Measurements from ENCODE around the gene ATP5F1E.

Gene ATP5F1E

DNA sequence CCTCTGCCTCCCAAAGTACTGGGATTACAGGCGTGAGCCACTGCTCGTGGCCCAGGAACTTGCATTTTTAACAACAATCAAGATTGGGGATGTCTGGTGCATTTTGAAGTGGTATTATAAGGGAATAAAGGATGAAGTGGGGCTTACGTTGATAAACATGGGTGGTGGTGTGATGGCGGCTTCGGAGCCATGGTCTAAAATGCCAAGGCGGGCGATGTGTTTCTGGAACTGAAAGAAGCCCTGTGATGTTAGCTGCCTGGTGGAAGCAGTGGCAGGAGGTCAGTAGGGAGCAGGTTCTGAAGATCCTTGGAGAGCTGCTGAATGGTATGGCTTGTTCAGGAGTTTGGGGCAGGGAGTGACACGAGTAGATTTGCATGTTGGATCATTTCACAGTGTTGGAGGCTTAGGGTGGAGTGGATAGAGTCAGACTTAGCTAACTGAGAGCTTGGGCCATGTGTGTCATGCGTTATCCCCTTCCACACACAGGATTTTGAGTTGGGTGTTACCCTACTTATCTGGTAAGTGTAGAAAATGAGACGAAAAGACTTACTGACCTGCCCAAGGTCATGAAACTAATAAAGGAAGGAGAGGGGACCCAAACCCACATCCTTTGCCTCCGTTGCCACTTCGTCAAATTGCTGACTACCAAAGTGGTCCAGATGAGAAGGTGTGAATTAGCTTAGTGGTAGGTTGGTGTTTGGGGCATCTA is 49.6 kb downstream of the ATP5F1E start:
- H3K9me3 Mint-ChIP-seq: no peaks in the 10 kb centered on the region
- H3K4me3 Mint-ChIP-seq: peak overlapping the region; percentile 94
- peaks cover 8% of the 10 kb centered on the region for H3K36me3 Mint-ChIP-seq
- peak overlapping the region; percentile 87 for H3K27ac Mint-ChIP-seq
- H3K4me1 Mint-ChIP-seq: peaks cover 45% of the 10 kb centered on the region
- no peaks in the 10 kb centered on the region for H3K27me3 Mint-ChIP-seq

DNA sequence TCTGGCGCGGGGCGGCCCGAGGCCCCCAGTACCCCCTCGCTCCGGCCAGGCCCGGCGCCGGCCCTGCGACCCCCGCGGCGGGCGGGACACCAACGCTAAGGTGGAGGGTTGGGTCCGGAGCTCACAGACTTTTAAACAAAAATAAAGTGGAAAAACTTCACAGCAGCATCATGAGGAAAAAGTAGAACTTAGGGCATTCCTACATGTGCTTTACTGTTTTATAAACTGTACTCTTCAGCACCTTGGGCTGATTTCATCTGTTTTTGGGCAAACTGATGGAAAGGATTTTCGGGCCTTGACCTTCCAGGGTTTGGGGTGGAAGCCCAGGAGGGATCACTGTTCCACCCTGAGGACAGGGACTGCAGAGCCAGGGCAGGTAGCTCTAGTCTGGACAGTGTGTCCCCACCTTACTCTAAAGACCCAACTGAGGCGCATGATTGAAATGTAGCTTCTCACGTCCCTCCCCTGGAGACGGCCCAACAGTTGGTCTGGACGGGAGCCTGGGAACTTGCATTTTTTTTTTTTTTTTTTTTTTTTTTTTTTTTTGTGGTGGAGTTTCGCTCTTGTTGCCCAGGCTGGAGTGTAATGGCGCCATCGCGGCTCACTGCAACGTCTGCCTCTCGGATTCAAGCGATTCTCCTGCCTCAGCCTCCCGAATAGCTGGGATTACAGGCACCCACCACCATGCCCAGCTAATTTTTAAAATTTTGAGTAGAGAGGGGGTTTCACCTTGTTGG is 50.3 kb downstream of the ATP5F1E start:
- H3K4me3 Mint-ChIP-seq: peak overlapping the region; percentile 94
- peak overlapping the region; percentile 92 for H3K27ac Mint-ChIP-seq
- H3K4me1 Mint-ChIP-seq: peaks cover 42% of the 10 kb centered on the region
- H3K9me3 Mint-ChIP-seq: peaks cover 1% of the 10 kb centered on the region
- no peaks in the 10 kb centered on the region for H3K27me3 Mint-ChIP-seq
- peaks cover 8% of the 10 kb centered on the region for H3K36me3 Mint-ChIP-seq

DNA sequence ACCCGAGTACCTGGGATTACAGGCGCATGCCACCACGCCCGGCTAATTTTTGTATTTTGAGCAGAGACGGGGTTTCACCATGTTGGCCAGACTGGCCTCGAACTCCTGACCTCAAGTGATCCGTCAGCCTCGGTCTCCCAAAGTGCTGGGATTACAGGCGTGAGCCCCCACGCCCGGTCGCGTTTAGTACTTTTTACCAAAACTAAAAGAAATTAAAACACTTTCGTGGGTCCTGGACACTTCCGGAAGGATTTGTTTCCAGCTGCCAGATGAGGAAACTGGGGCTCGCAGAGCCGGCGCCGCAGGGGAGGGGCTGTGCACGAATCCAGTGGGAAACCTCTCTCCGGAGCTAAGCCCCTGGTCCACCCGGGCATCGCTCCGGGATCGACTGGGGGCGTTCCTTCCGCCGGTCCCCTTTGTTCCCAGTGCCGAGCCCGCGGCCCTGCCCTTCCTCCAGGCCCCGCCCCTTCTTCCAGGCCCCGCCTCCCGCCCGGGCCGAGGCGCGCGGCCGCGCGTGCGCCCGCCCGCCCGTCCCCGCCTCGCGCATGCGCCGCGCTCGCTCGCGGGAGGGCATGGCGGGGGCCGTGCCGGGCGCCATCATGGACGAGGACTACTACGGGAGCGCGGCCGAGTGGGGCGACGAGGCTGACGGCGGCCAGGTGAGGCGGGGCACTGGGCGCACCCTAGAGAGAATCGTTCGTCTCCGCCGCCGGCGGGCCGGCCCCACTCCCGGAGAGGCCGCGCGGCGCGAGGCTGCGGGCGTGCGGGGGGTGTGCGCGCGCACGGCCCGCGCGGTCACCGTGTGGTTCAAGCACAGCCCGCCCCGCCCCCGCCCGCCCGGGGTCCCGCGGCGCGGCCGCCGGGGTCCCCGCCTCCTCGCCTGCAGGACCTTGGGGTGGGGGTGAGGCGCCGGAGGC is 51.2 kb downstream of the ATP5F1E start, which contains the start of gene NELFCD:
TSS of gene NELFCD (plus strand) at position 546 of the 917 bp plus-strand sequence. CDS start at position 600, 54 bp downstream.
- no peaks in the 10 kb centered on the region for H3K27me3 Mint-ChIP-seq
- peak within 1 kb of the TSS; percentile 94 for H3K4me3 Mint-ChIP-seq
- H3K27ac Mint-ChIP-seq: peak within 1 kb of the TSS; percentile 92
- H3K9me3 Mint-ChIP-seq: peaks cover 6% of the 10 kb centered on the region
- H3K36me3 Mint-ChIP-seq: peaks cover 8% of the 10 kb centered on the region
- peaks cover 36% of the 10 kb centered on the region for H3K4me1 Mint-ChIP-seq

DNA sequence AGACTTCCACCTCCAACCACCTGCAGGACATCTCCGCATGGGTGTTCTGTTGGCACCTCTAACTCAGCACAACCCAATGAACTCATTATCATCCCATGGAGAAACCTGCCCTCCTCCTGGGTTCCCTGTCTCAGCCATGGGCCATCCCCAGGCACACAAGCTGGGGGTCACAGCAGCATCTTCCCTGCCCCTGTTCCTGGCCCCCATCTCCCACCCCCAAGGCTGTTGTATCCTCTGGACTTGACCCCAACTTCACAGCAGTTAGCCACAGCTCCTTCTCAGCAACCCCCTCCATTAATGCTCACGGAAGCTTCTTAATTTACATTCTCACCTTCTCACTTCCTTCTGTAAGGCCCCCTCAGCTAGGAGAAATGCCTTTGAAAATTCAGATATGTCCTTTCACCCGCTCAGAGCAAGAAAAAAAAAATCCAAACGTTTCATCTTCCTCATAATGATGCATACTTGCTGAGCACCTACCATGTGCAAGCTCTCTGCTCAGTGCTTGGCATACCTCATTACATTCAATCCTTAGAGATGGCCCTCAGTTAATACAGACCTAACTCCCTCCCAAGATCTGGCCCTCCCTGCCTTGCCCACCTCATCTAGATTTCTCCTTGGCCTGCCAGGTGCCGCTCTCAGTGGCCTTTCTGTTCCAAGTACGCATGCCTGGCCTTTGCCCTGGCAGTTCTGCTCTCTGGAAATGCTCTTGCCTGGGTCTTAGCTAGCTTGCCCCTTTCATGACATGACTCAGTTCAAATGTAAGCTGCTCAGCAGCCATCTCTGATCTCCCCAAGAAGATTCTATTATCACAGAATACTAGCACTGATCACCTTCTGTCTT is 53.6 kb downstream of the ATP5F1E start:
- no peak overlapping the region for H3K27ac Mint-ChIP-seq
- no peak overlapping the region for H3K4me3 Mint-ChIP-seq
- peaks cover 13% of the 10 kb centered on the region for H3K4me1 Mint-ChIP-seq

DNA sequence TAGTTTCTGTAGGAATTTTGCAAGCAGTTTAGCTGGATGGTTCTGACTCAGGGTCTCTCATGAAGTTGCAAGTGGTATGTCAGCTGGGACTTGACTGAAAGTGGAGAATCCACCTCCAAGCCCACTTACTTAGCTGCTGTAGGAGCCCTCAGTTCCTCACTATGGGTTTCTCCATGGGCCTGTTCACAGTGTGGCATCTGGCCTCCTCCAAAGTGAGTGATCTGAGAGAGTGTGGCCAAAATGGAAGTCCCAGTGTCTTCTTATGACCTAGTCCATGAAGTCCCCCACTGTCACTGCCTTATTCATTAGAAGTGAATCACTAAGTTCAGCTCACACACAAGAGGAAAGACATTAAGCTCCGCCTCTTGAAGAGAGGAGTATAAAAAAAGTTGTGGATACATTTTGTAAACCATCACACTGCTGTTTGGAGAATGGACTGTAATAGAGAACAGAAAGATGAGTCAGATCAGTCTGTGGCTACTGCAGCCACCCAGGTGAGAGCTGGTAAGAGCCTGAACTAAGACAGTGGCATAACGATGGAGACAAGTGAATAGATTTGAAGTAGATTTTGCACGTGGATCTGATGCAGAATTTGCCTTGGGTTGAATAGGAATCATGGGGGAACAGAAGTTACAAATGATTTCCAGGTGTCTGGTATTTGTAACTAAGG is 55.9 kb downstream of the ATP5F1E start:
- H3K4me1 Mint-ChIP-seq: no peaks in the 10 kb centered on the region
- no peak overlapping the region for H3K4me3 Mint-ChIP-seq
- no peaks in the 10 kb centered on the region for H3K27me3 Mint-ChIP-seq
- no peak overlapping the region for H3K27ac Mint-ChIP-seq
- peaks cover 3% of the 10 kb centered on the region for H3K36me3 Mint-ChIP-seq
- peaks cover 6% of the 10 kb centered on the region for H3K9me3 Mint-ChIP-seq

More for the DNA sequence above, 53.6 kb downstream of the ATP5F1E start:
- no peaks in the 10 kb centered on the region for H3K27me3 Mint-ChIP-seq
- H3K9me3 Mint-ChIP-seq: peaks cover 6% of the 10 kb centered on the region
- peaks cover 6% of the 10 kb centered on the region for H3K36me3 Mint-ChIP-seq

All from activated naive CD4-positive, alpha-beta T cell treated with anti-CD3 and anti-CD28 coated beads, Interleukin-2, amount 50 U/mL, for 24 hours (primary cell).